ENCODE results near the gene PACS2. TPM values are rescaled to one million over a fixed set of nuclear protein-coding genes. Genes with fewer than 3 reads are reported as not detected.
"Not testable (repeated sequence)": the region's sequence is repeated elsewhere in the genome, so short reads cannot be mapped to it uniquely, and the experiment has no call there.

PACS2 gene
- total RNA-seq, 4 donors from 2014 or later = 37.1 to 116 (median 52.2) TPM

GRCh38 chr14:105290621-105291346, 23.8 kb upstream of the PACS2 start:
- intact Hi-C loops (cut with DNase I; ENCODE audit: low total_unique reads) = no loop called here
- TF ChIP-seq POLR2A (IDR thresholded peaks at IDR 0.05) (no peak), CTCF (IDR thresholded peaks at IDR 0.05) (no peak)
- no peaks in the 10 kb centered on the region for H3K27me3 ChIP-seq
- DNase-seq = no peak
- H3K4me1 ChIP-seq = peaks cover 0 to 4% of the 10 kb centered on the region in 2 donors
- H3K4me3 ChIP-seq = no peak overlapping the region
- no peak overlapping the region for H3K27ac ChIP-seq
- no peaks in the 10 kb centered on the region for H3K36me3 ChIP-seq
- H3K9me3 ChIP-seq = no peaks in the 10 kb centered on the region

DNA sequence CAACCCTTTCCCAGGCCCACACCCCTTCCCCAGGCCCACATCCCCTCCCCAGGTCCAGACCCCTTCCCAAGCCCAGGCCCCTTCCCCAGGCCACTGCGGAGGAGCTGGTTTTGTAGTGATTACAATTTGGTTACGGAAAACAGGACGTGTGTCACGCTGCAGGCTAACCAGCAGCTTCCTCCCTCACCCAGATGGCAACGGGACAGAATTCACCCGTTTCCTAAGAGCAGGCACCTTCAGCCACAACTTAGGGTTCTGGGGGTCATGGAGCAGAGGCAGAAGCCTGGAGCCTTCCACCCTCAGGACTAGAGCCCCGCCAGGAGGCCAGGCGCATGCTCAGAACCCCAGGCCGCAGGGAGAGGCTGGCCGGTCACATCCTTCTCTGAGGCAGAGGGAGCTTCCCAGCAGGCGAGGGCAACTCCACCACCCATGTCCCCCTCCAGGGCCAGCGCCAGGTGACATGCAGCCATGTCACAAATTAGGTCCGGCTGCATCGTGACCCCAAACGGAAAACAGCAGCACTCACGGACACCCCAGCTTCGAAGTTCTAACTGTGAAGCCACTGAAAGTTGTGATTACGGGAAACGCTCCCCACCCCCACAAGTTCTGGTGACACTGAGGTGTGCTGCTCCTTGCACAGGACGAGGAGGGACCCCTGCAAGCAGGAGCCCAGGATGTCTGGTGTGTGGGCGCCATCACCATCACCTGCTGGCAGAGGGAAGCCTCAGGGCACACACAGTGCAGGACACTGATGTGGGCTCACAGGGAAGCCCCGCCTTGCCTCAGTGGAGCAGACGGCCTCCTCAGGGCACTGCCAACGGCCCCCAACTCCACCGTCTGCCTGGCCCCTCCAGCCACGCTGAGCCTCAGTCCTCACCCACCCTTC, 21.5 kb upstream of the PACS2 start:
- intact Hi-C loops (cut with DNase I; ENCODE audit: low total_unique reads) = no loop called here
- DNase-seq = no peak
- Histone ChIP-seq H3K27me3 (no peaks in the 10 kb centered on the region), H3K4me3 (no peak overlapping the region), H3K4me1 (peaks cover 0 to 4% of the 10 kb centered on the region in 2 donors), H3K9me3 (no peaks in the 10 kb centered on the region), H3K27ac (no peak overlapping the region), H3K36me3 (no peaks in the 10 kb centered on the region)
- TF ChIP-seq CTCF (IDR thresholded peaks at IDR 0.05) (no peak), POLR2A (IDR thresholded peaks at IDR 0.05) (no peak)

DNA sequence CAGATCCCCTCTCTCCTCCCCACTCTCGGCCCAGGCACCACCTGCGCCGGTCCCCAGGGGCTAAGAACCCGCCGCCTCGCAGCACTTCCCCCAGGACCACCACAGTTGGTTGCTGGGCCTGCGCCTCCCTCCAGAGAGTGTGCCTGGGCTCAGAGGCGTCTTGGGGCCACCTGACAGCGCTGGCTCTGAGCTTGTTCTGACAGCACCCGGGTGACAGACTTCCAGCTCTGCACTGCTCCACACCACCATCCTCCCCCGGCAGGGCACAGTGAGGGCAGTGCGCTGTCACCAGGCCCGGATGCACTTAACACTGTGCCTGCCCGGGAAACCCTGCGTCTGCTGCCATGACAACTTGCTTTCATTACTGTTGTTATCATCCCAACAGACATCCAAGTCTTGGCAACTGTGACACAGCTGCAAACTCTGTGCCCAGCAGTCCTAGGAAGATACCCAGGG, 20.4 kb upstream of the PACS2 start:
- H3K27me3 ChIP-seq = no peaks in the 10 kb centered on the region
- DNase-seq = no peak
- H3K4me1 ChIP-seq = peaks cover 0 to 5% of the 10 kb centered on the region in 2 donors
- no peak overlapping the region for H3K4me3 ChIP-seq
- H3K36me3 ChIP-seq = no peaks in the 10 kb centered on the region
- intact Hi-C loops (cut with DNase I; ENCODE audit: low total_unique reads) = no loop called here
- no peak overlapping the region for H3K27ac ChIP-seq
- no peak for TF ChIP-seq POLR2A (IDR thresholded peaks at IDR 0.05)
- no peak for TF ChIP-seq CTCF (IDR thresholded peaks at IDR 0.05)
- H3K9me3 ChIP-seq = no peaks in the 10 kb centered on the region

DNA sequence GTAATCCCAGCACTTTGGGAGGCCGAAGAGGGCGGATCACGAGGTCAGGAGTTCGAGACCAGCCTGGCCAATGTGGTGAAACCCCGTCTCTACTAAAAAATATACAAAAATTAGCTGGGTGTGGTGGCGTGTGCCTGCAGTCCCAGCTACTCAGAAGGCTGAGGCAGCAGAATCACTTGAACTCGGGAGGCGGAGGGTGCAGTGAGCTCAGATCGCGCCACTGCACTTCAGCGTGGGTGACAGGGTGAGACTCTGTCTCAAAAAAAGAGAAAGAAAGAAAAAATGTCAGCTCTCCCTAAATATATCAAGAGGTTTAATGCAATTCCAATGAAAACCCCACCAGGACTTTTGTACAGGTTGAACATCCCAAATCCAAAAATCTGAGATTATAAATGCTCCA, 17.2 kb upstream of the PACS2 start:
- DNase-seq; H3K9me3 ChIP-seq; H3K27me3 ChIP-seq; H3K36me3 ChIP-seq; H3K4me3 ChIP-seq; H3K27ac ChIP-seq; intact Hi-C loops (cut with DNase I; ENCODE audit: low total_unique reads): not testable (repeated sequence)
- H3K4me1 ChIP-seq = peaks cover 0 to 14% of the 10 kb centered on the region in 2 donors

GRCh38 chr14:105299654-105300541, 14.7 kb upstream of the PACS2 start:
- intact Hi-C loops (cut with DNase I; ENCODE audit: low total_unique reads) = no loop called here

More at GRCh38 chr14:105299654-105300541, 14.7 kb upstream of the PACS2 start:
- Histone ChIP-seq H3K36me3 (no peaks in the 10 kb centered on the region), H3K27me3 (no peaks in the 10 kb centered on the region), H3K27ac (peak overlapping the region; percentile 93 to 98), H3K4me1 (peaks cover 0 to 10% of the 10 kb centered on the region in 2 donors), H3K9me3 (no peaks in the 10 kb centered on the region), H3K4me3 (peak overlapping the region; percentile 68 to 84)
- peak in 1 of 2 donors; percentile 48 for DNase-seq
- TF ChIP-seq CTCF (IDR thresholded peaks at IDR 0.05) (no peak), POLR2A (IDR thresholded peaks at IDR 0.05) (no peak)
